H1 (cell line): ENCODE results near the gene MINDY3. TPM values are rescaled to one million over a fixed set of nuclear protein-coding genes. Genes with fewer than 3 reads are reported as not detected.

ENCODE experiments used
- CTCF ChIA-PET: fragments of 300-600 bp; sonication (Branson Sonifier 250); formaldehyde crosslinking; loops from one replicate; lab custom pipeline; 2021; ENCODE audit not compliant: partially characterized antibody; lab: Charles Lee
- POLR2A ChIA-PET: fragments of 300-600 bp; sonication (Branson Sonifier 250); formaldehyde crosslinking; loops from one replicate; lab custom pipeline; 2021; ENCODE audit warnings: inconsistent platforms; ENCODE audit not compliant: partially characterized antibody; lab: Charles Lee
- DNase-seq, 2 experiments: peaks; one replicate each; pipeline versions ENCODE4 v3.0.0 to v3.0.0-alpha.2; 2010 to 2022; ENCODE audit warnings: low spot score in 2 of 2, low read depth in 1 of 2, mixed read lengths in 1 of 2
- FAIRE-seq: peaks from 2 replicates; lab custom pipeline; 2011; peaks lifted over from hg19 to GRCh38; lab: Jason Lieb, UNC
- H2AFZ ChIP-seq: 2 replicates; pipeline ENCODE4 v1.8.1; 2012; ENCODE audit warnings: low read length, inconsistent platforms
- H2AK5ac ChIP-seq: 2 replicates; pipeline ENCODE4 v1.6.1; 2013; ENCODE audit warnings: low read depth, low read length
- H2BK120ac ChIP-seq: replicated peaks from 2 replicates; pipeline ENCODE3; 2013; ENCODE audit warnings: low read depth, low read length, inconsistent platforms
- H2BK12ac ChIP-seq: 2 replicates; pipeline ENCODE4 v1.6.1; 2013; ENCODE audit warnings: low read depth, low read length
- H2BK15ac ChIP-seq: 2 replicates; pipeline ENCODE4 v1.6.1; 2013; ENCODE audit warnings: low read length
- H2BK20ac ChIP-seq: 2 replicates; pipeline ENCODE4 v1.6.1; 2013; ENCODE audit warnings: low read length
- H2BK5ac ChIP-seq: 2 replicates; pipeline ENCODE4 v1.6.1; 2013; ENCODE audit warnings: low read depth, low read length
- H3K14ac ChIP-seq: 2 replicates; pipeline ENCODE4 v1.6.1; 2013; ENCODE audit warnings: inconsistent platforms; ENCODE audit not compliant: insufficient read length
- H3K18ac ChIP-seq: 2 replicates; pipeline ENCODE4 v1.6.1; 2013; ENCODE audit warnings: low read length; ENCODE audit errors: extremely low read depth
- H3K23ac ChIP-seq: 2 replicates; pipeline ENCODE4 v1.6.1; 2013; ENCODE audit warnings: inconsistent platforms; ENCODE audit not compliant: insufficient read length
- H3K23me2 ChIP-seq: 2 replicates; pipeline ENCODE4 v1.6.1; 2013; ENCODE audit warnings: low read depth, low read length
- H3K27ac ChIP-seq: 2 replicates; pipeline ENCODE4 v1.6.1; 2011; ENCODE audit warnings: low read depth, low read length, inconsistent platforms
- H3K27me3 ChIP-seq, 4 experiments: replicated peaks in 1 of 4; 1 replicate in 1 of 4; 2 replicates in 3 of 4; pipeline versions ENCODE4 v1.6.1 to v1.8.1; 2011 to 2013; ENCODE audit warnings: low read length in 3 of 4, mild to moderate bottlenecking in 3 of 4, inconsistent platforms in 2 of 4, mixed read lengths in 2 of 4, moderate library complexity in 1 of 4; ENCODE audit not compliant: control insufficient read depth in 3 of 4, insufficient read depth in 3 of 4; ENCODE audit errors: extremely low read depth in 1 of 4
- H3K36me3 ChIP-seq, 4 experiments: 2 replicates each; pipeline versions ENCODE4 v1.6.1 to v1.8.1; 2011 to 2013; ENCODE audit warnings: mild to moderate bottlenecking in 4 of 4, low read length in 3 of 4, moderate library complexity in 2 of 4, control low read depth in 1 of 4, inconsistent platforms in 1 of 4; ENCODE audit not compliant: insufficient read depth in 4 of 4, control insufficient read depth in 2 of 4
- H3K4ac ChIP-seq: replicated peaks from 2 replicates; pipeline ENCODE3; 2013; ENCODE audit warnings: low read length, low read depth, mixed read lengths, inconsistent platforms; ENCODE audit not compliant: insufficient read length
- H3K4me1 ChIP-seq, 4 experiments: replicated peaks in 1 of 4; 1 replicate in 1 of 4; 2 replicates in 3 of 4; pipeline versions ENCODE4 v1.6.1 to v1.8.1; 2011 to 2013; ENCODE audit warnings: low read length in 3 of 4, inconsistent platforms in 2 of 4, mixed read lengths in 1 of 4; ENCODE audit not compliant: insufficient read depth in 4 of 4, control insufficient read depth in 3 of 4
- H3K4me2 ChIP-seq, 2 experiments: 2 replicates each; pipeline versions ENCODE4 v1.6.1 to v1.8.1; 2011 to 2013; ENCODE audit warnings: low read depth in 2 of 2, low read length in 2 of 2, control low read depth in 1 of 2, inconsistent platforms in 1 of 2, mild to moderate bottlenecking in 1 of 2; ENCODE audit not compliant: insufficient read depth in 1 of 2
- H3K4me3 ChIP-seq, 4 experiments: fragments of 200-600, 300-600 bp in 1 of 4; sonication (generic), shearing (Covaris generic), sonication (Bioruptor Twin) in 1 of 4; 2 replicates each; pipeline versions ENCODE4 v1.5.1 to v1.8.1; 2011 to 2016; ENCODE audit warnings: low read length in 4 of 4, low read depth in 3 of 4, control low read depth in 2 of 4, inconsistent platforms in 2 of 4, mild to moderate bottlenecking in 2 of 4, mixed read lengths in 1 of 4, moderate library complexity in 1 of 4; ENCODE audit not compliant: insufficient read depth in 2 of 4; ENCODE audit errors: extremely low read depth in 1 of 4
- H3K56ac ChIP-seq: replicated peaks from 2 replicates; pipeline ENCODE3; 2013; ENCODE audit warnings: low read depth, mild to moderate bottlenecking, mixed read lengths, low read length, inconsistent platforms; ENCODE audit not compliant: insufficient read length
- H3K79me1 ChIP-seq: 2 replicates; pipeline ENCODE4 v1.6.1; 2013; ENCODE audit warnings: low read depth, low read length, control low read depth
- H3K79me2 ChIP-seq, 2 experiments: 2 replicates each; pipeline versions ENCODE4 v1.6.1 to v1.8.1; 2012 to 2013; ENCODE audit warnings: low read length in 2 of 2, mild to moderate bottlenecking in 2 of 2, inconsistent platforms in 1 of 2; ENCODE audit not compliant: insufficient read depth in 2 of 2, control insufficient read depth in 1 of 2
- H3K9ac ChIP-seq, 4 experiments: replicated peaks in 1 of 4; 1 replicate in 1 of 4; 2 replicates in 3 of 4; pipeline versions ENCODE4 v1.6.1 to v1.8.1; 2011 to 2013; ENCODE audit warnings: low read depth in 3 of 4, low read length in 3 of 4, control low read depth in 2 of 4, mild to moderate bottlenecking in 2 of 4, moderate library complexity in 2 of 4, inconsistent platforms in 1 of 4; ENCODE audit errors: extremely low read depth in 1 of 4
- H3K9me3 ChIP-seq, 2 experiments: 2 replicates each; pipeline versions ENCODE4 v1.6.1 to v1.8.1; 2012 to 2013; ENCODE audit warnings: mild to moderate bottlenecking in 2 of 2, moderate library complexity in 2 of 2, control low read depth in 1 of 2, inconsistent platforms in 1 of 2, low read depth in 1 of 2, low read length in 1 of 2, mixed read lengths in 1 of 2; ENCODE audit not compliant: insufficient read depth in 2 of 2
- H4K20me1 ChIP-seq, 2 experiments: replicated peaks in 1 of 2; 2 replicates each; pipeline versions ENCODE3 to v1.8.1; 2011 to 2013; ENCODE audit warnings: inconsistent platforms in 2 of 2, low read length in 2 of 2, mild to moderate bottlenecking in 1 of 2; ENCODE audit not compliant: insufficient read depth in 2 of 2, control insufficient read depth in 1 of 2
- H4K5ac ChIP-seq: 2 replicates; pipeline ENCODE4 v1.6.1; 2013; ENCODE audit warnings: low read length, low read depth, mixed read lengths, inconsistent platforms; ENCODE audit not compliant: insufficient read length
- H4K8ac ChIP-seq: 2 replicates; pipeline ENCODE4 v1.8.0; 2013; ENCODE audit warnings: mild to moderate bottlenecking, moderate library complexity, low read length, inconsistent platforms; ENCODE audit not compliant: insufficient read depth; ENCODE audit errors: extremely low read depth
- H4K91ac ChIP-seq: replicated peaks from 2 replicates; pipeline ENCODE3; 2013; ENCODE audit warnings: low read length, mixed read lengths, inconsistent platforms; ENCODE audit not compliant: insufficient read length
- BCL11A ChIP-seq, 2 experiments: IDR thresholded peaks; one replicate each; pipeline ENCODE4 v1.6.1; 2011; ENCODE audit warnings: low read depth in 2 of 2, low read length in 2 of 2, mild to moderate bottlenecking in 2 of 2
- WGBS, 2 experiments: shearing (Covaris generic) in 1 of 2; methylation state at CpG; one replicate each; pipeline versions ENCODE4 v1.1.6 to v1.1.7; 2013 to 2015; ENCODE audit warnings: low lambda C conversion rate in 2 of 2, mixed read lengths in 2 of 2, inconsistent platforms in 1 of 2, low coverage in 1 of 2, missing lambda C conversion rate in 1 of 2; ENCODE audit not compliant: insufficient replicate concordance in 2 of 2, insufficient coverage in 1 of 2, insufficient read length in 1 of 2; ENCODE audit errors: extremely low coverage in 1 of 2, missing lambda C conversion rate in 1 of 2; 5-methylcytosine and 5-hydroxymethylcytosine counted together
- polyA plus RNA-seq, 7 experiments: library from polyadenylated mRNA; depleted of rRNA in 3 of 7; stranded (reverse) in 5 of 7; unstranded in 2 of 7; fragments of >200 nt in 5 of 7; fragments of 200-250 nt in 2 of 7; gene quantifications; 1 replicate in 5 of 7; 2 replicates in 1 of 7; 4 replicates in 1 of 7; pipeline versions ENCODE4 v1.2.1 to v1.2.3, GENCODE V29; 2011 to 2013; ENCODE audit warnings: missing spikeins in 2 of 7, mixed read lengths in 2 of 7
- total RNA-seq: library from RNA; stranded (reverse); fragmentation: NEBNext Ultra II Directional; extraction: Animal tissue kit (Norgen Biotek cat#: 25700); gene quantifications from 2 replicates; pipeline ENCODE4 v1.2.1, GENCODE V29; 2021

The MINDY3 gene
- total and polyA plus RNA-seq, 2 of the 8 experiments (the other 6 are each of a cell fraction or from before 2014, with no cell fraction given), result 4.6 to 13.6 TPM

DNA sequence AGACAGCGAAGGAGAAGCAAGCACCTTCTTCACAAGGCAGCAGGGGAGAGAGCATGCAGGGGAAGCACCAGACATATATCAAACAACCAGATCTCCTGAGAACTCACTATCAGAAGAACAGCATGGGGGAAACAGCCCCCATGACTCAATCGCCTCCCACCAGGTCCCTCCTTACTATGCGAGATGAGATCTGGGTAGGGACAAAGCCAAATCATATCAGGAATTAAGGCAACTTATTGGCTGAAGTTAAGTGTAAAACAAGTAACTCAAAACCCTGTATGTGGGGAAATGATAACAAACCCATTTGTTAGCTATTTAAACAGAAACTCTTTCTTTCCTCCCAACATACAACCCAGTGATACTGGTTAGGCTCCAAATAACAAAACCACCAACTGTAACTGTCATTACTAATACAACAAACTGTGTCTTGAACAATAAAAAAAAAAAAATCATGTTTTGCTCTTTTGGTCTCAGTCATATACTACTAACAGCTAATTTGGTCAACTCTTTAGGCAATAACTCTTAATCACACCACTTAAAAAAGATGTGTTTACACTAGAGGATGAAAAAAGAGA lies 57.8 kb downstream of the MINDY3 start:
- H3K14ac ChIP-seq, result no peak overlapping the region
- no peak overlapping the region for H3K9ac ChIP-seq
- no peak overlapping the region for H3K4ac ChIP-seq
- H4K20me1 ChIP-seq, result no peaks in the 10 kb centered on the region
- H2BK12ac ChIP-seq, result no peak overlapping the region
- POLR2A ChIA-PET, result no interaction called here
- no peak overlapping the region for H3K18ac ChIP-seq
- no peaks in the 10 kb centered on the region for H3K9me3 ChIP-seq
- no peak overlapping the region for H2BK15ac ChIP-seq
- H3K4me2 ChIP-seq, result no peak overlapping the region
- no peaks in the 10 kb centered on the region for H3K79me1 ChIP-seq
- no peaks in the 10 kb centered on the region for H3K23me2 ChIP-seq
- H3K27ac ChIP-seq, result no peak overlapping the region
- H4K5ac ChIP-seq, result no peak overlapping the region
- no peak overlapping the region for H2AFZ ChIP-seq
- no peak overlapping the region for H2BK120ac ChIP-seq
- no peak overlapping the region for H2BK20ac ChIP-seq
- DNase-seq (no peak), FAIRE-seq (no peak)
- no peak overlapping the region for H3K56ac ChIP-seq
- H3K27me3 ChIP-seq, result no peaks in the 10 kb centered on the region
- H3K4me3 ChIP-seq, result no peak overlapping the region
- no peaks in the 10 kb centered on the region; a peak in 1 of 7 replicates for H3K4me1 ChIP-seq
- H2BK5ac ChIP-seq, result no peak overlapping the region
- H3K23ac ChIP-seq, result no peak overlapping the region
- no peaks in the 10 kb centered on the region for H3K79me2 ChIP-seq
- H2AK5ac ChIP-seq, result no peak overlapping the region
- CTCF ChIA-PET, result no interaction called here
- no peak overlapping the region for H4K8ac ChIP-seq
- no peaks in the 10 kb centered on the region for H3K36me3 ChIP-seq
- 75% methylated on average over 3 of the region's 3 CpGs; no CpG with 5 or more reads in 1 of the 2 experiments for WGBS, 2 experiments
- H4K91ac ChIP-seq, result no peak overlapping the region
- no peak for TF ChIP-seq BCL11A (IDR thresholded peaks at IDR 0.05; ENCODE audit: low read depth in 2 of 2, low read length in 2 of 2)
